Body of pancreas (tissue), 4 donors: ENCODE data around the gene RBM19. TPM values are rescaled to one million over a fixed set of nuclear protein-coding genes. Genes with fewer than 3 reads are reported as not detected.

Experiments used
- ATAC-seq: fragments of 150-250 bp; one replicate; pipeline ENCODE4 v1.9.1; 2016
- DNase-seq, 4 donors: peaks; one replicate each; pipeline ENCODE4 v3.0.0-alpha.2; 2019
- H3K27ac ChIP-seq, 4 donors: fragments of 200-600 bp; sonication (generic); 1 replicate in 3 of 4; 2 replicates in 1 of 4; pipeline versions ENCODE4 v1.5.1 to v1.6.1; 2016 to 2019; ENCODE audit warnings: mild to moderate bottlenecking in 1 of 4, mixed read lengths in 1 of 4, moderate library complexity in 1 of 4
- H3K27me3 ChIP-seq, 2 donors: fragments of 200-600 bp; sonication (generic); one replicate each; pipeline ENCODE4 v1.6.0; 2016; ENCODE audit warnings: mild to moderate bottlenecking in 1 of 2
- H3K36me3 ChIP-seq, 2 donors: fragments of 200-600 bp; sonication (generic); replicated peaks in 1 of 2; 2 replicates each; pipeline ENCODE4 v1.5.1; 2016; ENCODE audit warnings: low read depth in 2 of 2; ENCODE audit not compliant: insufficient read depth in 1 of 2
- H3K4me1 ChIP-seq: fragments of 200-600 bp; sonication (generic); one replicate; pipeline ENCODE4 v1.6.0; 2016
- H3K4me3 ChIP-seq, 2 donors: fragments of 200-600 bp; sonication (generic); 1 replicate in 1 of 2; 2 replicates in 1 of 2; pipeline ENCODE4 v1.5.1; 2016 to 2019
- H3K9me3 ChIP-seq, 3 donors: fragments of 200-600 bp; sonication (generic); 1 replicate in 2 of 3; 2 replicates in 1 of 3; pipeline ENCODE4 v1.5.1; 2016
- CTCF ChIP-seq, 7 experiments: fragments of 450-650 bp in 4 of 7; fragments of 200-600 bp in 3 of 7; sonication (generic) in 3 of 7; IDR thresholded peaks; one replicate each; pipeline ENCODE4 v1.5.1; 2016 to 2019; ENCODE audit warnings: antibody characterized with exemption in 7 of 7
- POLR2A ChIP-seq, 3 donors: fragments of 450-650 bp; IDR thresholded peaks; one replicate each; pipeline ENCODE4 v1.6.1; 2016; ENCODE audit warnings: antibody characterized with exemption in 3 of 3, mild to moderate bottlenecking in 2 of 3
- WGBS, 2 donors: methylation state at CpG; one replicate each; pipeline ENCODE4 v1.1.5; 2017; 5-methylcytosine and 5-hydroxymethylcytosine counted together
- intact Hi-C: fragments of 100-400 bp; cut with DNase I; formaldehyde crosslinking; loops from one replicate; pipeline ENCODE4 v1.15.1; 2023
- total RNA-seq, 2 donors: library from RNA; depleted of rRNA; stranded (reverse); fragments of >200 nt; gene quantifications; one replicate each; pipeline ENCODE4 v1.1.0, GENCODE V29; 2016

Gene RBM19
- total RNA-seq, 2 donors from 2014 or later = 18.4 to 36.3 TPM

GRCh38 chr12:113960030-113960429 lies 6.1 kb downstream of the RBM19 start:
- H3K4me1 ChIP-seq = peaks cover 22% of the 10 kb centered on the region
- no peaks in the 10 kb centered on the region for H3K27me3 ChIP-seq
- no peak for TF ChIP-seq CTCF (IDR thresholded peaks at IDR 0.05)
- no peak for TF ChIP-seq POLR2A (IDR thresholded peaks at IDR 0.05)
- no peaks in the 10 kb centered on the region for H3K9me3 ChIP-seq
- H3K4me3 ChIP-seq = no peak overlapping the region
- no peak overlapping the region for H3K27ac ChIP-seq
- peak; percentile 35 for ATAC-seq
- peak; percentile 30 to 64 (median 44) for DNase-seq
- 42 to 66% methylated on average over 2 to 6 of the region's 6 CpGs for WGBS, 2 donors
- intact Hi-C loops = no loop called here
- H3K36me3 ChIP-seq = peaks cover 13 to 48% of the 10 kb centered on the region in 2 donors

GRCh38 chr12:113959096-113959495 lies 7.0 kb downstream of the RBM19 start:
- WGBS, 2 donors = 89 to 96% methylated on average over 13 to 14 of the region's 14 CpGs
- Histone ChIP-seq H3K36me3 (peaks cover 13 to 52% of the 10 kb centered on the region in 2 donors), H3K9me3 (no peaks in the 10 kb centered on the region), H3K27me3 (no peaks in the 10 kb centered on the region), H3K27ac (no peak overlapping the region), H3K4me1 (peaks cover 13% of the 10 kb centered on the region), H3K4me3 (no peak overlapping the region)
- intact Hi-C loops = no loop called here
- DNase-seq (no peak), ATAC-seq (no peak)
- TF ChIP-seq POLR2A (IDR thresholded peaks at IDR 0.05) (no peak), CTCF (IDR thresholded peaks at IDR 0.05) (no peak)

GRCh38 chr12:113958108-113958507 lies 8.0 kb downstream of the RBM19 start:
- intact Hi-C loops = no loop called here
- ATAC-seq (no peak), DNase-seq (no peak)
- no peak overlapping the region for H3K4me3 ChIP-seq
- peaks cover 13% of the 10 kb centered on the region for H3K4me1 ChIP-seq
- no peaks in the 10 kb centered on the region for H3K27me3 ChIP-seq
- no peaks in the 10 kb centered on the region for H3K9me3 ChIP-seq
- H3K27ac ChIP-seq = no peak overlapping the region
- H3K36me3 ChIP-seq = peaks cover 13 to 56% of the 10 kb centered on the region in 2 donors
- WGBS, 2 donors = 81 to 100% methylated on average over 3 to 5 of the region's 5 CpGs
- TF ChIP-seq POLR2A (IDR thresholded peaks at IDR 0.05) = no peak
- TF ChIP-seq CTCF (IDR thresholded peaks at IDR 0.05) = no peak

GRCh38 chr12:113957627-113958026 lies 8.5 kb downstream of the RBM19 start:
- Histone ChIP-seq H3K36me3 (peaks cover 13 to 58% of the 10 kb centered on the region in 2 donors), H3K9me3 (no peaks in the 10 kb centered on the region), H3K27me3 (no peaks in the 10 kb centered on the region), H3K27ac (no peak overlapping the region), H3K4me3 (no peak overlapping the region), H3K4me1 (peaks cover 13% of the 10 kb centered on the region)
- 87 to 88% methylated on average over 17 of the region's 17 CpGs for whole genome bisulfite sequencing, 2 donors
- intact Hi-C loops = no loop called here
- DNase-seq = no peak
- ATAC-seq = no peak
- TF ChIP-seq POLR2A (IDR thresholded peaks at IDR 0.05) (no peak), CTCF (IDR thresholded peaks at IDR 0.05) (no peak)
